Astrocyte (in vitro differentiated cells and primary cell): Measurements from ENCODE around the gene XYLT1. TPM values are rescaled to one million over a fixed set of nuclear protein-coding genes. Genes with fewer than 3 reads are reported as not detected.

Experiments used
- DNase-seq: peaks from one replicate; pipeline ENCODE4 v3.0.0-alpha.2; 2010; ENCODE audit warnings: low read depth
- FAIRE-seq: peaks from 2 replicates; lab custom pipeline; 2011; peaks lifted over from hg19 to GRCh38; lab: Jason Lieb, UNC
- H2AFZ ChIP-seq: 2 replicates; pipeline ENCODE4 v1.6.0; 2012; ENCODE audit warnings: low read depth, low read length, inconsistent platforms
- H3K27ac ChIP-seq: 2 replicates; pipeline ENCODE4 v1.5.1; 2011; ENCODE audit warnings: low read depth, low read length, inconsistent platforms
- H3K27me3 ChIP-seq: 2 replicates; pipeline ENCODE4 v1.6.0; 2011; ENCODE audit warnings: low read length, inconsistent platforms; ENCODE audit not compliant: insufficient read depth
- H3K36me3 ChIP-seq: 2 replicates; pipeline ENCODE4 v1.5.1; 2011; ENCODE audit warnings: low read length, inconsistent platforms; ENCODE audit not compliant: insufficient read depth
- H3K4me1 ChIP-seq: 2 replicates; pipeline ENCODE4 v1.5.1; 2011; ENCODE audit warnings: low read length, inconsistent platforms; ENCODE audit not compliant: insufficient read depth
- H3K4me2 ChIP-seq: 2 replicates; pipeline ENCODE4 v1.6.0; 2012; ENCODE audit warnings: low read length, inconsistent platforms
- H3K4me3 ChIP-seq: 2 replicates; pipeline ENCODE4 v1.5.1; 2011; ENCODE audit warnings: low read depth, mild to moderate bottlenecking, low read length, inconsistent platforms; ENCODE audit not compliant: insufficient read depth
- H3K79me2 ChIP-seq: 2 replicates; pipeline ENCODE4 v1.6.0; 2012; ENCODE audit warnings: mild to moderate bottlenecking, low read length, inconsistent platforms; ENCODE audit not compliant: insufficient read depth
- H3K9ac ChIP-seq: 2 replicates; pipeline ENCODE4 v1.6.0; 2012; ENCODE audit warnings: mild to moderate bottlenecking, low read length, inconsistent platforms
- H3K9me3 ChIP-seq: 2 replicates; pipeline ENCODE4 v1.5.1; 2012; ENCODE audit warnings: low read depth, mild to moderate bottlenecking, low read length, inconsistent platforms; ENCODE audit not compliant: insufficient read depth
- H4K20me1 ChIP-seq: 2 replicates; pipeline ENCODE4 v1.6.0; 2012; ENCODE audit warnings: low read length, inconsistent platforms; ENCODE audit not compliant: insufficient read depth
- H3K27ac Mint-ChIP-seq: one replicate; pipeline ENCODE4 v1.8.0; 2021; ENCODE audit warnings: mild to moderate bottlenecking, mixed read lengths; ENCODE audit not compliant: unreplicated experiment
- H3K27me3 Mint-ChIP-seq: one replicate; pipeline ENCODE4 v1.8.0; 2021; ENCODE audit warnings: low read depth, mixed read lengths; ENCODE audit not compliant: unreplicated experiment
- H3K36me3 Mint-ChIP-seq: one replicate; pipeline ENCODE4 v1.8.0; 2021; ENCODE audit warnings: low read depth, mixed read lengths; ENCODE audit not compliant: unreplicated experiment
- H3K4me1 Mint-ChIP-seq: one replicate; pipeline ENCODE4 v1.8.0; 2021; ENCODE audit warnings: low read depth, mixed read lengths; ENCODE audit not compliant: unreplicated experiment
- H3K4me3 Mint-ChIP-seq: one replicate; pipeline ENCODE4 v1.8.0; 2021; ENCODE audit warnings: mild to moderate bottlenecking, moderate library complexity, mixed read lengths; ENCODE audit not compliant: unreplicated experiment
- H3K9me3 Mint-ChIP-seq: one replicate; pipeline ENCODE4 v1.8.0; 2021; ENCODE audit warnings: mild to moderate bottlenecking, mixed read lengths; ENCODE audit not compliant: unreplicated experiment
- CTCF ChIP-seq: IDR thresholded peaks from 2 replicates; pipeline ENCODE4 v1.5.1; 2011; ENCODE audit warnings: low read depth, mild to moderate bottlenecking, inconsistent platforms, low read length, moderate library complexity; ENCODE audit not compliant: insufficient read depth
- EZH2 ChIP-seq: IDR thresholded peaks from 2 replicates; pipeline ENCODE4 v1.6.1; 2012; ENCODE audit warnings: mild to moderate bottlenecking, low read length, inconsistent platforms; ENCODE audit not compliant: insufficient read depth
- total RNA-seq: library from RNA; stranded (reverse); gene quantifications from 2 replicates; pipeline ENCODE4 v1.2.1, GENCODE V29; 2021

Gene XYLT1
- total RNA-seq, 1 donor from 2014 or later: 22.9 TPM

GRCh38 chr16:17391715-17392114, 79.0 kb downstream of the XYLT1 start:
- H3K27ac Mint-ChIP-seq: no peak overlapping the region
- H3K4me1 ChIP-seq: peaks cover 4% of the 10 kb centered on the region
- TF ChIP-seq CTCF: no peak
- no peak for TF ChIP-seq EZH2
- H3K4me1 Mint-ChIP-seq: peaks cover 12% of the 10 kb centered on the region
- H3K27me3 Mint-ChIP-seq: no peaks in the 10 kb centered on the region
- H3K36me3 ChIP-seq: no peaks in the 10 kb centered on the region
- H3K4me3 ChIP-seq: no peak overlapping the region
- H3K4me2 ChIP-seq: no peak overlapping the region
- H4K20me1 ChIP-seq: peaks cover 93% of the 10 kb centered on the region
- H3K9me3 ChIP-seq: no peaks in the 10 kb centered on the region
- H3K27ac ChIP-seq: no peak overlapping the region
- H3K36me3 Mint-ChIP-seq: peaks cover 5% of the 10 kb centered on the region
- FAIRE-seq (no peak), DNase-seq (no peak)
- no peak overlapping the region for H3K9ac ChIP-seq
- no peak overlapping the region for H2AFZ ChIP-seq
- H3K79me2 ChIP-seq: peaks cover 74% of the 10 kb centered on the region
- no peaks in the 10 kb centered on the region for H3K9me3 Mint-ChIP-seq
- no peaks in the 10 kb centered on the region for H3K27me3 ChIP-seq
- no peak overlapping the region for H3K4me3 Mint-ChIP-seq

- FAIRE-seq (no peak), DNase-seq (peak; percentile 44)
- no peak overlapping the region for H2AFZ ChIP-seq
- no peaks in the 10 kb centered on the region for H3K36me3 ChIP-seq
- no peaks in the 10 kb centered on the region for H3K27me3 ChIP-seq
- Mint-ChIP-seq H3K36me3 (peaks cover 6% of the 10 kb centered on the region), H3K9me3 (no peaks in the 10 kb centered on the region), H3K27me3 (no peaks in the 10 kb centered on the region), H3K4me3 (no peak overlapping the region), H3K27ac (no peak overlapping the region), H3K4me1 (peaks cover 12% of the 10 kb centered on the region)
- H3K79me2 ChIP-seq: peaks cover 79% of the 10 kb centered on the region
- H3K4me3 ChIP-seq: no peak overlapping the region
- H3K9me3 ChIP-seq: no peaks in the 10 kb centered on the region
- H4K20me1 ChIP-seq: peaks cover 95% of the 10 kb centered on the region
- TF ChIP-seq CTCF: no peak
- no peak for TF ChIP-seq EZH2
- H3K4me1 ChIP-seq: peaks cover 4% of the 10 kb centered on the region
- H3K4me2 ChIP-seq: no peak overlapping the region
- no peak overlapping the region for H3K9ac ChIP-seq
- H3K27ac ChIP-seq: no peak overlapping the region
Observed at GRCh38 chr16:17389384-17389783, 81.4 kb downstream of the XYLT1 start.

GRCh38 chr16:17387256-17387655, 83.5 kb downstream of the XYLT1 start:
- Mint-ChIP-seq H3K4me1 (peaks cover 12% of the 10 kb centered on the region), H3K27me3 (no peaks in the 10 kb centered on the region), H3K4me3 (no peak overlapping the region), H3K27ac (no peak overlapping the region), H3K36me3 (peaks cover 5% of the 10 kb centered on the region), H3K9me3 (no peaks in the 10 kb centered on the region)
- Histone ChIP-seq H3K79me2 (peaks cover 86% of the 10 kb centered on the region), H3K36me3 (no peaks in the 10 kb centered on the region), H4K20me1 (peaks cover 100% of the 10 kb centered on the region), H2AFZ (no peak overlapping the region), H3K27ac (no peak overlapping the region), H3K4me2 (no peak overlapping the region), H3K9ac (no peak overlapping the region), H3K4me1 (peaks cover 4% of the 10 kb centered on the region), H3K27me3 (no peaks in the 10 kb centered on the region), H3K9me3 (no peaks in the 10 kb centered on the region), H3K4me3 (no peak overlapping the region)
- DNase-seq (no peak), FAIRE-seq (no peak)
- TF ChIP-seq EZH2 (no peak), CTCF (no peak)
